Measurements from ENCODE around the gene FAM107B.

DNA sequence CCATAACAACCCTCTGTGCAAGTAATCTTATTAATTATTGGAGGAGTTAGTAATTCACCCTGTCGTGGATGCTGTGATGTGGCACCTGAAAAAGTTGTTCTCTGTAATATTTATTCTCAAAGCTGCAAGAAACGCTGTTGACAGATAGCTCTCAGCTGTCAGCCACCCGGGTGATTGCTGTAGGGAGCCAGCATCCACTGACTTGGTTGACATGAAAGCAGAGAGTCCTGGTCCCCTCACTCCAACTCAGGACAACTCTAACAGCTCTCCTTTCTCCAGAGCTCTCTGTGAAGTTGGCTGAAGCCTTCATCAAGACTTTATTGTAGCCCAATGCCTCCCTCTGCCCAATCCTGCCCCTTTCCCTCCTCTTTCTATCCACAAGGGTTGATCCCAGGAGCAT, 98.0 kb downstream of the FAM107B start:
- TF ChIP-seq EZH2phosphoT487 (IDR thresholded peaks at IDR 0.05): no peak
- TF ChIP-seq, protein P1, sequence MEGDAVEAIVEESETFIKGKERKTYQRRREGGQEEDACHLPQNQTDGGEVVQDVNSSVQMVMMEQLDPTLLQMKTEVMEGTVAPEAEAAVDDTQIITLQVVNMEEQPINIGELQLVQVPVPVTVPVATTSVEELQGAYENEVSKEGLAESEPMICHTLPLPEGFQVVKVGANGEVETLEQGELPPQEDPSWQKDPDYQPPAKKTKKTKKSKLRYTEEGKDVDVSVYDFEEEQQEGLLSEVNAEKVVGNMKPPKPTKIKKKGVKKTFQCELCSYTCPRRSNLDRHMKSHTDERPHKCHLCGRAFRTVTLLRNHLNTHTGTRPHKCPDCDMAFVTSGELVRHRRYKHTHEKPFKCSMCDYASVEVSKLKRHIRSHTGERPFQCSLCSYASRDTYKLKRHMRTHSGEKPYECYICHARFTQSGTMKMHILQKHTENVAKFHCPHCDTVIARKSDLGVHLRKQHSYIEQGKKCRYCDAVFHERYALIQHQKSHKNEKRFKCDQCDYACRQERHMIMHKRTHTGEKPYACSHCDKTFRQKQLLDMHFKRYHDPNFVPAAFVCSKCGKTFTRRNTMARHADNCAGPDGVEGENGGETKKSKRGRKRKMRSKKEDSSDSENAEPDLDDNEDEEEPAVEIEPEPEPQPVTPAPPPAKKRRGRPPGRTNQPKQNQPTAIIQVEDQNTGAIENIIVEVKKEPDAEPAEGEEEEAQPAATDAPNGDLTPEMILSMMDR (IDR thresholded peaks at IDR 0.05): no peak
- TF ChIP-seq EZH2 (IDR thresholded peaks at IDR 0.05): no peak

Measured in neural progenitor cell (in vitro differentiated cells).